GM11168 (cell line): ENCODE measurements around the gene MYO1E.

Source experiments
- in situ Hi-C: fragments of 300-500 bp; cut with MboI; formaldehyde crosslinking; loops from one replicate; pipeline ENCODE4 v1.12.0; 2022; ENCODE audit warnings: low sequenced_read_pairs; ENCODE audit not compliant: unreplicated experiment

MYO1E gene

DNA sequence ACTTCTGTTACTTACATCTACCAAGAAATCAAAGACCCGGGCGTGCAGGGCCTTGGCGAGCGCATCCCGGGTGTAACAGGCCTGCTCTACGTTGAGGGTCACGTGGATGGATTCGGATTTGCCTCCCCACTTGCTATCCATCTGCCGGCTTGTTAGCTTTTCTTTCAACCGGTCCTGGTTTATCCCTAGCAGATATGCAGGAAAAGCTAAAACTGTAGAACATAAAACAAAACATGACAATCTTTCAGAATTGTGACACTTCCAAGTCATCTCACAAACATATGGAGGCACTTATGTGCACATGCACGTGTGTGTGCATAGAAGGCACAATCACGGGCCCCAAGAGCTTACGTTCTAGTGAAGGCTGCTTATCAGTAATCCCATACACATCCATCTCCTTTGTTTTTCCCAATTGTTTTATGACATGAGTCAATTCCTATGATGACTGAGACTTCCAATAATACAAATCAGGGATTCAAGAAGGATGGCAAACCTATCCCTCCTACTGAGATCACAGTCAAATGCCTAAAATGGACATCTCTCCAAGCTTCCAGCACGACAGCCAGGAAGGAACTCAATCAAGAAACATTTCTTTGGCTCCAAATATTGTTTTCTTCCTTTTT lies 154.7 kb downstream of the MYO1E start:
- in situ Hi-C loops = no loop called here

DNA sequence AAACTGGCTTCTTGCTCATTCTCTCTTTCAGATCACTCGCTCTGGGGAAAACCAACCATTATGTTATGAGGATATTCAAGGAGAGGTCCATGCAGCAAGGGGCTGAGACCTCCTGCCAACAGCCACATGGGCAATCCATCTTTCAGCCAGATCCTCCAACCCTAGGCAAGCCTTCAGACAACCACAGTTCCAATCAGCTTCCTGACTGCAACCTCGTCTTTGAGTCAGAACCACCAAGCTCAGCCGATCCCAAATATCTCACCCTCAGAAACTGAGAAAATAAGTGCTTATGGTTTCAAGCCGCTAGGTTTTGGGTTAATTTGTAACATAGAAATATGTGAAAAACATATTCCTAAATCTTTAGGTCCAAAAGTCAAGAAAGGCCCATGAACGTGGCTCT lies 155.8 kb downstream of the MYO1E start:
- in situ Hi-C loops = no loop called here

DNA sequence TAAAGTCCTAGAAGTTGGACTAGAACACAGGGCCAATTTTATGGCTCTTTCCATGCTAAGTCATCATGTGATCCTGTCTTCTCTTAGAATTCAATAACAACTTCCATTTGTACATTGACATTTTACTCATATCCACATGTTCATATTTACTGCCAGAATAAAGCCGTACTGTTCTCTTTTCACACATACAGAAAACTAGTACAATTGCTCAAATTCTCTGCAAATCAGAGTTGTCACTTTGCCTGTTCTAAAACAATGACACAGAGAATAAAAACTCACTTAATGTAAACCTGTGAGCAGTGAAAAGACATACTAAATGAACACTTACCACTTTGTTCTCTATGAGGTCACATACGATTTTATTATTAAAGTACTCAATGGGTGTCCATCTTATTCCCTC lies 162.5 kb downstream of the MYO1E start:
- in situ Hi-C loops = no loop called here

DNA sequence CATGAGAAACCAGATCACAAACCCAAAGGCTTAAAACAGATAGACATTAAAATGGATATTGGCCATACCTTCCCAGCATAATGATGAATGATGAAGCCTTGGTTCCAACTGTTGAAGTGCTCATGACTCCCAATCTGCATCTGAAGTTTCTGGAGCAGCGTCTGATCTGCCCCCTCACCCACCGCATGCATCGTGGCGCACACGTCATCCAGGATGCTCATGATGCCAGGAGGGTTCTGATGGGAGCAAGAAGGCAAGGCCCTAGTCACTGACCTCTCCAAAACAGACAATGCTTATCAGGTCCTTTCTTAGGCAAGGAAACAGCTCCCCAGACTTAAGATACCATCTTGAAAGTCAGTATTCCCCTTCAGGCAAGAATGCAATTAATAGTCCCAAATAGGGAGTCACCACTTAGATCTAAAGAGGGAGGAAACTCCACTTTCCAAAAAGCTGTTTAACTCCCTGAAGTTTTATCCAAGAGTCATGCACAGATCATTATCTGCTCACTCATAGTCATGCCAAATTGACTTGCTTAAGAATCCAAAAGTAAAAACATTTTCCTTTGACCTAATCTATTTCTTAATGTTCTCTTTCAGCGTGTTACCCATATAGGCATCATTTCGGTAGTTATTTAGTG lies 163.9 kb downstream of the MYO1E start:
- in situ Hi-C loops = no loop called here

DNA sequence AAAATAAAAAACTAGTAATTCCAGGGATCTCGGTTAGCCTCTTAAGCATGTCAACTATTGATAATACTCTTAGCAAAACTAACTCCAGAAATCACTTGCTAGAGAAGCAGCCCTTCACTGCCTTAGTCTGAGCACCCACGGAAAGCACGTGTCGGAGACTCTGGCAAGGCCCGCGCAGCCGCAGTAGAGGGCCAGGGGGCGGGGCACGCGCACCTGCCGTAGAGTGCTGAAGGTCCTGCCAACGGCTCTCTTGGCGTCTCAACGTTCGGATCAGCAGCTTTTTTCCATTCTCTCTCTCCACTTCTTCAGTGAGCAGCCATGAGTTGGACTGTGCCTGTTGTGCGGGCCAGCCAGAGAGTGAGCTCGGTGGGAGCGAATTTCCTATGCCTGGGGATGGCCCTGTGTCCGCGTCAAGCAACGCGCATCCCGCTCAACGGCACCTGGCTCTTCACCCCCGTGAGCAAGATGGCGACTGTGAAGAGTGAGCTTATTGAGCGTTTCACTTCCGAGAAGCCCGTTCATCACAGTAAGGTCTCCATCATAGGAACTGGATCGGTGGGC lies 166.0 kb downstream of the MYO1E start, which contains the start of gene LDHAL6B:
LDHAL6B (plus strand) TSS at position 221 of the 561 bp plus-strand sequence; CDS start at position 319, 98 bp downstream.
- in situ Hi-C loops = no loop called here

DNA sequence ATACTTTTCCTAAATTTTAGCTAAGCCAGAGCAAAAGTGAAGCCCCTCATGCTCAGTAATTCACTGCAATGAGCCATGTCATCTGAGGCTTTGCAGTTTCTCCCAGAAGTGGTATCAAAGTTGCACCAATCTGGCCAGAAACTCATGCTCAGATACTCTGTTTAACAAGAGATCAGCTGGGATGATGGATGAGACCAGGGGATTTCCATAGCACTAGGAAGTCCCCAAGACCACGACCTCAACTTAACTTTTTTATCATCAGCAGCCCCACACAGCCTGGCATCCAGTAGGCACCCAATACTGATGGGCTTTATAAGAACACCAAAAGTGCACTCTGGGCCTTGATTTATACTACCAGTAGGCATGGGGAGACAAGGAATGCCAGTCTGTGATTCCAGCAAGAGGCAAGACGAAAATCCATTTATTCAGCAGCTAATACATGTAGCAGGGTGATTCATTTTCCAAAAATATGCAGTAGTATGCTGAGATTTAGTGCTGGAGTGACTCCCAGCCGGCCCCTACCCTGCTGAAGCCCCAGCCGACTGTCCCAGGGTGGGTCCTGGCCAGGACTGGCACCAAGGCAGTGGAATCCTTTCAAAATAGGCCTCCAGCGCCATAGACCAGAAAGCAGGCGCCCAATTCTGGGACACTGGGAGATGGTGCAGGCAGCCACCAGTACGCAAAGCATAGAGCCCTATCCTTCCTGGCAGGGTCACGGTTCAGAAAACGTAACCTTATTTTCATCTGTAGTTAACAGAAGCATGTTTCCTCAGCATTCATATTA lies 166.6 kb downstream of the MYO1E start:
- in situ Hi-C loops = no loop called here

DNA sequence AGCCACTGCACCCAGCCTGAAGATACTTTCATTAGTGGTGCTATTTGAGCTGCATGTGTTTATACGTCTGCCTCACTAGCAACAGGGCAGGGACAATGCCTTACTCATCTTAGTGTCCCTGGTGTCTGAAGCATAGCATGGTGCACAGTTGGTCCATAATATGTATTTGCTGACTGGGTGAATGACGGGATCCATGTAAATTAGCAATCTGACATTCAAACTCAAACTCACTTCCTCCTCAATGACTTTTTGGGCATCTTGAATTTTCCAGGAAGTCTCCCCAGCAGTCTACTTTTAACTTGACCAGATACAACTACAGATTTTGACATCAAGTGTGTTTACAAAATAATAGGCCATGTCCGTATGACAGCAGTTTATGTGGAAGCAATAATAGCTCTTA lies 169.0 kb downstream of the MYO1E start:
- in situ Hi-C loops = no loop called here

DNA sequence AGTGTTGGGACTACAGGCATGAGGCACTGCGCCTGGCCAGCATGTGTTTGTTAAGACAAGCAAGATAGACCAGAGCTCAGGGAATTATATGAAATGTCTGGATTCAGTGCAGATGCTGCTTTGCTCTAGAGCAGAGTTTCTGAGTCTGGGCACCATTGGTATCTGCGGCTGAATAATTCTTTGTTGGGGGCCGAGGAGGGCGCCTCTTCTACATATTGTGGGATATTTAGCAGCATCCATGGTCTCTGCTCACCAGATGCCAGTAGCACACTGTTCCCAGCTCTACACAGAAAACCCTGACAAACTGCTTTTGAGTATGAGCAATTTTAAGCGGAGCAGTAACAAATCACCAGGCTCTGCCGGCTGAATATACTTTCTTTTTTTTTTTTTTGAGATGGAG lies 169.7 kb downstream of the MYO1E start:
- in situ Hi-C loops = no loop called here

DNA sequence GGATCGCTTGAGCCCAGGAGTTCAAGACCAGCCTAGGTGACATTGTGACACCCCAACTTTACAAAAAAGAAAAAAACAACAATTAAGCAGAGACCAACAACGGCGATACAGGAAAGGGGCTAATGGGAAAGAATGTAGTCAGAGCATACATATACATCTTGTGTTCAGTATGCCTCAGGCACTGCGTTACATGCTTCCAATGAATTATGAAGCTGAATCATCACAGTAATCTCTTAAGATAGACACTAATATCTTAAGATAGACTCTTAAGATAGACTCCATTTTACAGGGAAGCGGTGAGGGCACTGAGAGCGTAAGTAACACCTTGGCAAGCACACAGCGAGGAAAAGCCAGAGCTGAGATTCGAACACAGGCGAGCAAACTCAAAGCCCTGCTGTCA lies 172.1 kb downstream of the MYO1E start:
- in situ Hi-C loops = no loop called here

DNA sequence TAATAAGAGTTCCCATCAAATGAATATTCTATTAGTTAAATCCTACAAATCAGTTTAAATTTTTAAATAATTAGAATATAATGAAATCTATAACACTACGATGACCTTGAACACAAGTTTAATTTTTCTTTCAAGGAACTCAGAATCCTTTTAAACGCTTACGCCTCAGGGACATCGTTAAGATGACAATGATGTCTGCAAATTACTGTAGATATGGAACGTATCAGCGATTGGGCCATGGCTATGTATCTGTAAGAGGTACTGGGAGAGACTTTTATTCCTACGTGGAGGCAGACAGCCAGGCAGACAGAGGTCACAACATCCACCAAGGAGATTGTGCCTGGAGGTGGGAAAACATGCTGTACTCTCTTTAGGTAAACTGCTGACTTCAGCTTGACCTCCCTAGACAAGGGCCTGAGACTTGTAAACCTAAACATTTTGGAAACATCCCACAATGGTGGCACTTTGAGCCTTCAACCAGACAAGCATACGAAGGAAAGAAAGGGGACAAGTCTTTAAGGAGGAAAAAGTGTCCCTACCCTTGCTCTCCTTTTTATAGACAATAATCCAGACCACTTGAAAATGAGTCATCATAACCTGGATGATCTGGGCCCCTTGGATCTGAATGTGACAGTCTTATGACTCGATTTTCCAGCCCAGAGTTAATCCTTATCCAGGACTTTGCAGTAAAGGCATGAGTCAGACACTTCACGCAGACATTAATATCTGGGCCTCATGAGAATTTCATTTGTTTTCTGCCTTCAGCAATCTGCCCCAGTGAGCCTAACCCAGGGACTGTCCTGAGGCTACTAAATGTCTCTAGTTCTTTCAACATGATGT lies 172.8 kb downstream of the MYO1E start:
- in situ Hi-C loops = no loop called here

DNA sequence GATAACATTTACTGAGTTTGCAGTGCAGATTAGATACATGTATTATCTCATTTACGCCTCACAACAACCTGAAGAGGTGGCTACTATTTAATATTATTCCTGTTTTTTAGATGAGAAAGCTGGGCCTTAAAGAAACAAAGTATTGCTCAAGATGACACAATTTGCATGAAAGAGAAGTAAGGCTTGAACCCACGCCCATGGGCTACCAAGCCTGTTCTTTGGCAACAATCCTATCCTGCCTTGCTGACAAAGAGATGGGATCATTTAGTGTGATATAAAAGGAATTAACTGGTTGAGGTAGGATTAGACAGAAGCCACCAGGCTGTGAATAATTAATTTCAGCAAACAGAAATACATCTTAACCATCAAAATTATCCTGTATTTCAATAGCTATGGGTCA lies 175.2 kb downstream of the MYO1E start:
- in situ Hi-C loops = no loop called here

DNA sequence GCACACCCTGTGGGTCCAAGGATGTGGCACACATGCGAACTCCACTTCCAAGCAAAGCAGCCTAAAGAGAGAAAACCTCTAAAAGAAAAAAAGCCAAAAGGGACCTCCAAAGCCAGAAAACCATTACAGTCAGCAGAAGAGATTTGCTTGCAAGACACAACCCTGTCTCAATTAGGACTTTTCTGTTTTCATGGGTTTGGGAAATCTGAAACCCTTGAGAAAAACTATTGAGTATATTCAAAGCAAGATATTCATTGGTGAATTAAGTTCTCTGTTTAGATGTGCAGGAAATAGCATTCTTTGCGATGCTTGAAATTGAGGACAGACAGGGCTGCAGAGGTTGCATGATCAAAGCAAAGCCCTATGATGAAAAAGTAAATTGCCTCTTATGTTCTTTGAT lies 176.3 kb downstream of the MYO1E start:
- in situ Hi-C loops = no loop called here

DNA sequence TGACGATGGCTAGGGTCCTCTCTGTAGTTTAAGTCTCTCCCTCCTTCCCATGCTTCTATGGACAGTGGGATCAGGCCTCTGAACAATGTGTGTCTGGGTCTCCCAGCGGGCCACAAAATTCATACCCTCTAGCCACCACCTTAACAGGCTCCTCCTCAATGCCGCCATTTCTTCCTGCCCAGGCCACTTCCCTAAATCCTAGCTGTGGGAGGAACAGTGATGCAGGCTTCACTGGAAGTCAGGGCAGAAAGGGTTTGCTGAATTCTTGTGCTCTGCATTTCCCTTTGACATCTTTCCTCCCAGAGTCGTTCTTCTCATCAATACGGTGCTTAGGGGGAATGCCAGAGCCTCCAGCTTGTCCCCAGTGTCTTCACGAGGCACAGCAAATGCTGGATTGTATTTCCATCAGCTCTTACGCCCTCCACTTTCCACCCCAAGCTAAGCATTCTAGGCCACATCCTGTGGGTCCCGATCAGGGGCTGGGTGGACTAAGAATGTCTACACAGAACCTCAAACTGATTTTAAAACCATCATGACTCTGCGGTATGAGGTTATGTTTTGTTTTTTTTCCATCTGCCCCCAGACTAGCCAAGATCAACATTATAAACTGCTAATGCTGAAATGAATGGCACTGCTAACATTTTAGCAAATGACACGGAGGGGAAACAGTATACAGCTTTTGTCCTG lies 177.9 kb downstream of the MYO1E start:
- in situ Hi-C loops = no loop called here

DNA sequence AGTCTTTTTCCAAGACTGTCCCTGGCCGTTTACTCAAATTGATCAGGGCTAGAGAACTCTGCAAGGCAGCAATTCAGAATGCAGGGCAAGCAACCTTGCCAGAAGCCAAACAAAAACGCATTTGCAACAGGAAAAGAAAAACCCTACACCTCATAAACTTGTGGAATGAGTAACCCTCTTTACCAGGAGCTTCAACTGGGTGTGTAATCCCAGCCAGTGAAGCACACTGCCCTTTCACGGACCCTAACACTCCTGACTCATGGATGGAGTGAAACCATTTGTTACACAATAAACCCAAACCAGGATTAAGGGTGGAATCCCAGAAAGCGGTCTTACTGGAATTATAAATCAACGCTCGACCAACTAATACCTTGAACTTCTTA lies 180.8 kb downstream of the MYO1E start:
- in situ Hi-C loops = no loop called here

DNA sequence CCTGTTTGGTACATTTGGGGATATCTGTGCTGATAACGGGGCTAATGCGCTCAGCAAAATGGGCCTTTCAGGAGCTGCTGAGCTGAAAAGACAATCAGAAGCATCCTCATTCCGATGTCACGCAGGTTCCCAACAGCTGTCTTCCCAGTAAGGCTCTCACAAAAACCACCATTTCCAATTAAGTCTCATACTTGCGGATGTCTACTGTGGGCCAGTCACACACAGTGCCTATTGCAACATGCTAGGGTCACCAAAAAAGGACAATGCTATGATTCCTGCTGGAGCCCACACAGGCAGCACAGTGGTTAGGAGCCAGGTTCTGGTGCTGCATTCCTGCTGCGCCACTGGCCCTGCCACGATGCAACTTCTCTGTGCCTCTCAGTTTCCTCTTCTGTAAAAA lies 182.4 kb downstream of the MYO1E start:
- in situ Hi-C loops = no loop called here

DNA sequence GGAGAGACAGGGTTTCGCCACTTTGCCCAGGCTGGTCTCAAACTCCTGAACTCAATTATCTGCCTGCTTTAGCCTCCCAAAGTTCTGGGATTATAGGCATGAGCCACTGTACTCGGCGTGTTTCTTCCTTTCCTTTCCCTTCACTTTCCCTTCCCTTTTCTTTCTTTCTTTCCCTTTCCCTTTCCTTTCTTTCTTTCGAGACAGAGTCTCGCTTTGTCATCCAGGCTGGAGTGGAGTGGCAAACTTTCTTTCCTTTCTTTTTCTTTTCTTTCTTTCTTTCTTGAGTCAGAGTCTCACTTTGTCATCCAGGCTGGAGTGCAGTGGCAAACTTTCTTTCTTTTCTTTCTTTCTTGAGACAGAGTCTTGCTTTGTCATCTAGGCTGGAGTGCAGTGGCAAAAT lies 183.4 kb downstream of the MYO1E start:
- in situ Hi-C loops = no loop called here

DNA sequence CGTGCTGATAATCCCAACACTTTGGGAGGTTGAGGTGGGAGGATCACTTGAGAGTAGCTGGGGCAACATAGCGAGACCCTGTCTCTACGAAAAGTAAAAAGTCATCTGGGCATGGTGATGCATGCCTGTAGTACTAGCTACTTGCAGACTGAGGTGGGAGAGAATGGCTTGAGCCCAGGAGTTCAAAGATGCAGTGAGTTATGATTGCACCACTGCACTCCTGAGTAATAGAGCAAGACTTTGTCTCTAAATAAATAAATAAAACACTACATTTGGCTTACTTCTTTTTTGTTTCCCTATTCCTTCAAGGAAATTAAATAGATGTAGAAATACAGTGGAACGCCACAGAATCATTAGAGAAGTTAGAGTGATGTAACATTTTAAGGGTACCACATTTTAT lies 186.2 kb downstream of the MYO1E start:
- in situ Hi-C loops = no loop called here

DNA sequence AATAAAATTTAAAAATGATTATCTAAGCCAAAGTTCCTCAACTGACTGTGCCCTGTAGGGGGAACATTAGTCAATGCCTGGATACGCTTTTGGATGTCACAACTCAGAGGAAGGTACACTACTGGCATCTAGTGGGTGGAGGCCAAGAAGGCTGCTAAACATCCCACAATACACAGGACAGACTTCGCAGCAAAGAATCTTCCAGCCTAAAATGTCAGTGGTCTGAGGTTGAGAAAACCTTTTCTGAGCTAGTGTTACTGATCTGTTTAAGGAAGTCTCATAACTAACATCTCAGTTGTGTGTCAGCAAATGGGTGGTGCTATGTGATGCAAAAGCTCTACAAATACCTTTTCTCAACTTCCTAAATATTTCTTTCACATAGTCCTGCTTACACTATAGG lies 186.9 kb downstream of the MYO1E start:
- in situ Hi-C loops = no loop called here

DNA sequence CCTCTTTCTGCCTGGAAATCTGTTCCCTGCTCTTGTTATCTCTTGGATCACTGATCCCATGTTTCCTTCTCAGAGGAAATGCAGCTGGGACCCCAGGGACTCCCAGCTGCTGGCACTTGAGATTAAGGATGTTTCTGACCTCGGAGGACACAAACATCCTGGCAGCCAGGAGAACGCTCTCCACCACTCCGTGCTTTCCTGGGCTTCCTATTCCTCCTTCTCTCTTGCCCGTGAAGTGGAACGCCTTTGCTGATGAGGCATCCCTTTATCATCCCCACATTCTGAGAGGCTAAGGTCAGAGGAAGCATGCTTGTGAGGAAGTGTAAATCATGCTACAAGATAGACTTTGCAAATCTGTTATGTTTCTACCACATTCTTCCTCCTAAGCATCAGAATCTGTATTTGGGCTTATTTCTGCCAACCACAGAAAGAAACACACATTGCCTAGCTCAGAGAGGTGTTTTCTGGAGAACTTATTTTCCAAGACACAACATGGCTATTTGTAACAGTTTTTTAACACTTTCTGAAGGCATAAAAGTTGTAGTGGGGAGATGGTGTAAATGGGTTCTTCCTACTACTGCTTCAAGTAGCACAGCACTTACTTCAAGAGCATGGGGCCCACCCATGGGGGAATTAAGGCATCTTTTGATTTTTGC lies 191.6 kb downstream of the MYO1E start:
- in situ Hi-C loops = no loop called here
